ENCODE data around the gene RPS28. TPM values are rescaled to one million over a fixed set of nuclear protein-coding genes. Genes with fewer than 3 reads are reported as not detected.
"Not testable (repeated sequence)": the region's sequence is repeated elsewhere in the genome, so short reads cannot be mapped to it uniquely, and the experiment has no call there.

The RPS28 gene
- total RNA-seq (ENCODE audit: insufficient read depth, low replicate concordance) = 424 TPM

DNA sequence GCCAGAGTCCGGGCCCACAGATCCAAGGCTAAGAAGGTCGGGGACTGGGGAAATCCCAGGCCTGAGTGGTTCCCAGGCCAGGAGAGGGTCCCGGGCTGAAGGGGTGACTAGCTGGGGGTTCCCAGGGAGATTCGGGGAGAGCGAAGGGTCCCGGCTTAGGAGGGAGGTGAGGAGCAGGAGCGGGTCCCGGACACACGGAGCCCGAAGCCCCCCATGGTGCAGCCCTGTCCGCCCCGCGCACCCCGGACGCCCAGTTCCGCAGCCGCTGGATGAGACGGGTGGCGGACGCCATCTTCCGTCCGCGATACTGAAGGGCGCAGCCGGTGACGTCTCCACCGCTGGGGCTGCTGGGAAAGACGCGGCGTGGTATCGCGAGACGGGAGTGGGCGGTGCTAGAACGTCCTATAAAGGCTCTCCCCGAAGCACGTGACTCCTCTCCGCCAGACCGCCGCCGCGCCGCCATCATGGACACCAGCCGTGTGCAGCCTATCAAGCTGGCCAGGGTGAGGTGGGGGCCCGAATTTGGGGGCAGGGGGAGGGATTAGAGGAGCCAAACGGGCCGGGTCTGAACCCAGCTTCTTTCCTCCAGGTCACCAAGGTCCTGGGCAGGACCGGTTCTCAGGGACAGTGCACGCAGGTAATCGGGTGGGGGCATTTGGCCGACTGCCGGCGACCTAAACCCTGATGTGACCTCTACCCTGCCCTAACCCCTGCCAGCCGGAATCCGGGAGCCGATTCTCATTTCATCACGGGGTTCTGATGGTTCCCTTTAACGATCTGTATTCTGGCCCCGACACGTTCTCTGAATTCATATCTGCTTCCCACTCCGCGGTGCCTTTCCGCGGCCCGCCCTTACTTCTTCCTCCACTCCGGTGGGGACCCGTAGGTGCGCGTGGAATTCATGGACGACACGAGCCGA, at the start of gene RPS28, which contains the start of gene NDUFA7:
Gene RPS28, plus strand, starts transcription at position 430 of the 919 bp plus-strand sequence. Its CDS starts 35 bp downstream, at position 465.
Gene NDUFA7, minus strand, starts transcription at position 309 of the 919 bp plus-strand sequence. Its CDS starts 17 bp downstream, at position 292.
- DNase-seq (ENCODE audit: low spot score) = peak; percentile 97

DNA sequence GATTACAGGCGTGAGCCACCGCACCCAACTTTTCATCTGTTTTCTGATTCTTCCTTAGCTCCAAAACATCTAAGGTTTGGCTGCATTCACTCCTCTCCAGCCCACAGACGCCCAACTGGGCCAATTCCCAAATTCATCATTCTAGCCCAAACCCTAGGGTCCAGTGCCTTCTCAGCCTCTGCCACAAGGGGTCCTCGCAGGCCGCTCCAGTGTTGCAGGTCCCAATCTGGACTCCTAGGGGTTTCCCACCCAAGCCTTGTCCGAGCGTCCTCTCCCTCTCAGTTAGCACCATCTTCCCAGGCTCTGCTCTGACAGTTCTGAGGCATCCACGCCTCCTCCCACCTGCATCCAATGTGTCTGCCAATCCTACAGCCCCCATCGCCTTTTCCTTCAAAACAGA, 44.8 kb upstream of the RPS28 start:
- DNase-seq (ENCODE audit: low spot score) = not testable (repeated sequence)

DNA sequence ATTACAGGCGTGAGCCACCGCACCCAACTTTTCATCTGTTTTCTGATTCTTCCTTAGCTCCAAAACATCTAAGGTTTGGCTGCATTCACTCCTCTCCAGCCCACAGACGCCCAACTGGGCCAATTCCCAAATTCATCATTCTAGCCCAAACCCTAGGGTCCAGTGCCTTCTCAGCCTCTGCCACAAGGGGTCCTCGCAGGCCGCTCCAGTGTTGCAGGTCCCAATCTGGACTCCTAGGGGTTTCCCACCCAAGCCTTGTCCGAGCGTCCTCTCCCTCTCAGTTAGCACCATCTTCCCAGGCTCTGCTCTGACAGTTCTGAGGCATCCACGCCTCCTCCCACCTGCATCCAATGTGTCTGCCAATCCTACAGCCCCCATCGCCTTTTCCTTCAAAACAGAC, 30.0 kb upstream of the RPS28 start:
- DNase-seq (ENCODE audit: low spot score) = not testable (repeated sequence)

DNA sequence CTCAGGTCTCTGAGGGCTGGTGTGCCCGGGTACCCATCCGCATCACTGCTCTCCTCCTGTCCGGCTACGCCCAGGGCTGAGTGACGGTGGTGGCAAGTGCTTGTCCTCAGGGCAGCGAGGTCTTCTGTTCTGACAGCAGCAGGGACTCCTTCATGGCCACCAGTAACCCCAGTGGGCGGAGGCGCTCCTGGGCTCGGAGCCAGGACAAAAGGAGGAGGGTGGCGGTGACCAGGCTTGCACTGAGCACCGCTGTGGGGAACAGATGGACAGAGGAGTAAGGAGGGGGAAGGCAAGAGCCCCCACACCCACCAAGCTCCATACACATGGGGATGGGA, 19.0 kb upstream of the RPS28 start:
- no peak for DNase-seq (ENCODE audit: low spot score)

- no peak for DNase-seq (ENCODE audit: low spot score)
Measured at GRCh38 chr19:8302734-8303133, 18.6 kb upstream of the RPS28 start.

DNA sequence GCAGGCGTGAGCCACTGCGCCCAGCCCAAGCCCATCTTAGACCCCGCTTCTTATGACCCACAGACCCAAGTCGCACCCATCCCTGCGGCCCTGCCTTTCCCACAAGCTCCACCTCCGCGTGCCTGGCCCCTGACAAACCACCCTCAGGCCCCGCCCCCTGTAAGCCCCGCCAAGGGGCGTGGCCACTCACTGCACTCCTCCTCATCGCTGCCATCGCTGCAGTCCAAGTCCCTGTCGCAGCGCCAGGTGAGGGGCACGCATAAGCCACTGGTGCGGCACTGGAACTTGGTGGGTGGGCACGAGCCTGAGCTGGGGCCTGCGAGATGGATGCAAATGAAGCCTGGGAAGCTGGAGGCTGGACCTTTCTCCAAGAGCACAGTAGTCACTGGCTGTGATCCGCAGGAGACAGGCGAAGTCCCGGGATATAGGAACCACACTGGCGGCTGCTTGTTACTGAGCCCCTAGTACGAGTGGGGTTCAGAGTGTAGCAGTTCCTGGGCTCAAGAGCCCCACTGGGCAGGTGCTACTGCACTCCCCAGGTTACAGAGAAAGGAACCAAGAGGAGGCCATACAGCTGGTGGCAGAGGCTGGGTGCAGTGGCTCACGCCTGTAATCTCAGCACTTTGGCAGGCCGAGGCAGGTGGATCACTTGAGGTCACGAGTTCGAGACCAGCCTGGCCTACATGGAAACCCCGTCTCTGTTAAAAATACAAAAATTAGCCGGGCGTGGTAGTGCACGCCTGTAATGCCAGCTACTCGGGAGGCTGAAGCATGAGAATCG, 16.3 kb upstream of the RPS28 start:
- DNase-seq (ENCODE audit: low spot score) = no peak

DNA sequence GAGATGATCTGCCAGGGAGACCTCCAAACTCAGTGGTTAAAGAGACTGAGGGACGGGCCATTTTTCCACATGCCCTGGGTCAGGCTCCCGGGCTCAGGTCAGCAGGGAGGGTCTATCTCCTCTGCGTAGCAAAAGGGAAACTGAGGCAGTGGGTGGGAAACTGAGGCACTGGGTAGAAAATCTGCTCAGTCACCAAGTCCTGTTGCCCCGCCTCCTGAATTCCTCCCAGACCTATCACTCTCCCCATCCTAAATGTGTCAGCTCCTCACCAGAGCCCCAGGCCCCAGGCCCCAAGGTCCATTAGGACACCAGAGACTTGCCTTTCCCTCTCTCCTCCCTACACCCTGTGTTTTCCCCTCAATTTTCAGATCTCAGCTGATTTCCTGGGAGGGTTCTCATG, 15.5 kb upstream of the RPS28 start:
- no peak for DNase-seq (ENCODE audit: low spot score)

- no peak for DNase-seq (ENCODE audit: low spot score)
Measured at GRCh38 chr19:8306235-8307054, 14.9 kb upstream of the RPS28 start.

DNA sequence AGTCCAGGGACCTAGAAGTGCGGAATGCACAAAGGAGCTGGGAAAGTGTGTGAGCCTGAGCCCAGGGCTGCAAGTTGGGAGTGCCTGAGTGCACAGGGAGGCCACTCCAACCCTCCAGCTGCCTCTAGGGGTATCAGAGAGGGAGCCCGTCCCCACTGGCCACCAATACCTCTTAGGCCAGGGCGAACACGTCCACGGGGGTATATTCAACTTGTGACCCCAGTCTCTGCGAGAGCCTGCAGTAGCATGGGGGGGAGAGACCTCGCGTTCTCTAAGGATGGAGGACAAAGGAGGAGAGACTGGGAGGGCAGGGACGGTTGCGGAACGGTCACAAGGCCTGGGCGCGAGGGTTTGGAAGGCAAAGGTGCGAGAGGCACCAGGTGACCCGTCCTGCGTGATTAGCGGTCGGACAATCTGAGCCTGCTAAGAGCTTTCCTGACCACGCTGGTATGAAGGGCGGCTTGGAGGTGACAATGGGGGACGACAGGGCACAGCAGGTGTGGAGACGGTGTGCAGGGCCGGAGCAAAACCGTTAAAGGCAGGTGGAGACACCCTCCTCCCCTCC, 13.8 kb upstream of the RPS28 start:
- no peak for DNase-seq (ENCODE audit: low spot score)

GRCh38 chr19:8307965-8308866, 13.1 kb upstream of the RPS28 start, which contains the start of gene CD320:
Gene CD320 (minus strand): TSS chr19:8308358. CDS start chr19:8308290, 68 bp downstream.
- peak; percentile 93 for DNase-seq (ENCODE audit: low spot score)

DNA sequence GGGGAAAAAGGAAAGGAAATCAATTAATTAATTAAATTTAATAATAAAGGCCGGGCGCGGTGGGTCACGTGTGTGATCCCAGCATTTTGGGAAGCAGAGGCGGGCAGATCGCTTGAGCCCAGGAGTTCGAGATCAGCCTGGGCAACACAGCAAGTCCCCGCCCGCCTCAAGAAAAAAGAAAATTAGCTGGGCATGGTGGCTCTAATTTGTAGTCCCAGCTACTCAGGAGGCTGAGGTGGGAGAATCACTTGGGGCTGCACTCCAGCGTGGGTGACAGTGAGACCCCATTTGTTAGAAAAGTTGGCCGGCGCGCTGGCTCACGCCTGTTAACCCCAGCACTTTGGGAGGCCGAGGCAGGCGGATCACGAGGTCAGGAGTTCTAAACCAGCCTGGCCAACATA, 12.4 kb upstream of the RPS28 start:
- no peak for DNase-seq (ENCODE audit: low spot score)

DNA sequence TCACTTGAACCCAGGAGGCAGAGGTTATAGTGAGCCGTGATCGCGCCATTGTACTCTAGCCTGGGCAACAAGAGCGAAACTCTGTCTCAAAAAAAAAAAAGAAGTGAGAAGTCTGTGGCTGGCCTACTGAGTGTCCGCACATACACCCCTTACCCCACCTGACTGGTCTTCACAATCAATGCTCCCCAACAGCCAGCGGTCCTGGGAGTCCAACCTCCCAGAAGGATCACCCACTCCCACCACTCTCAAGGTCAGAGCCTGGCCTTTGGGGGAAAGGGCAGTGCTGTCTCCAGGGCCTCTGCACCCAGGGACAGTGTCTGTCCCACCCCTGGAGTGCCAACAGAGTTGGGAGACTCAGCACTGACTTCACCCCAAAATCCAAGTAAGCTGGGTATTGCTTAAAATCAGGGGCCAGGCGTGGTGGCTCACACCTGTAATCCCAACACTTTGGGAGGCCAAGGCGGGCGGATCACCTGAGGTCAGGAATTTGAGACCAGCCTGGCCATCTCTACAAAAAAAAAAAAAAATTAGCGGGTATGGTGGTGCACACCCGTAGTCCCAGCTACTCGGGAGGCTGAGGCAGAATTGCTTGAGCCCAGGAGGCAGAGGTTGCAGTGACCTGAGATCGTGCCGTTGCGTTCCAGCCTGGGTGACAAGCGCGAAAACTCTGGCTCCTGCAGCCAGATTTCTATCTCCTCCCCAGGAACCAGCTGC, 10.8 kb upstream of the RPS28 start:
- DNase-seq (ENCODE audit: low spot score) = no peak

DNA sequence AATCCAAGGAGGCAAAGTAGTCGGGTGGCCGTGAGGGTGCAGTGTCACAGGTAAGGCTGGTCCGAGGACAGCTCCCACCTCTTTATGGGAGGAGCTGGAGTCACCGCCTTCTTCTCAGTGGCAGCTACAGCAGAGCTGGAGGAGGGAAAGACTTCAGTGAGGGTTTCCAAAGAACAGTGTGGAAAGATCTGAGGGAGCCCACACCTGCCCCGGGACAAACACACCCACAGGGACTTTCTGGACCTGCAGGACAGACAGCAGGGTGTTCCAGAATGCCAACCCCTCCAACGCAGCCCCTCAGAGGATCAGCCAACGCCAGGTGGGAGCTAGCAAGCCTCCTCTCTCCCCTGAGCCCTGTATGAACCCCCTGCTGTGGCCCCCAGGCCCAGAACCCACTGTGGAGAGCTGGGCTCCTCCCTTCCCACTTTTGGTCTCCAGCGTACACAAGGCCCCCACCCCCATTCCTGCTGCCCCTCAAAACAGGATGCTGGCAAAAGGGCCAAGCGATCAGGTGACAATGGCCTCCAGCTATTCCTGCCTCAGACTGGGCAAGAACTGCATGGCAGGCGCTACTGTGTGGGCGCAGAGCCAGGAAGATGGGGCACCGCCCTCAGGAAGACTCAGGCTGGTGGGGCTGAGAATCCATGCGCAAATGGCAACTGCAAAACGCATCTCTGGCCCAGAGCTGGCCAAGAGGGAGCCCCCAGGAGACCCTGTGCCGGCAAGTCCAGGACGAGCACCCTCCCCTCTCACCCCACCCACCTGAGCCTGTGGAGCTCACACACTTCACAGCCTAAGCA, 9.6 kb upstream of the RPS28 start:
- DNase-seq (ENCODE audit: low spot score) = no peak

DNA sequence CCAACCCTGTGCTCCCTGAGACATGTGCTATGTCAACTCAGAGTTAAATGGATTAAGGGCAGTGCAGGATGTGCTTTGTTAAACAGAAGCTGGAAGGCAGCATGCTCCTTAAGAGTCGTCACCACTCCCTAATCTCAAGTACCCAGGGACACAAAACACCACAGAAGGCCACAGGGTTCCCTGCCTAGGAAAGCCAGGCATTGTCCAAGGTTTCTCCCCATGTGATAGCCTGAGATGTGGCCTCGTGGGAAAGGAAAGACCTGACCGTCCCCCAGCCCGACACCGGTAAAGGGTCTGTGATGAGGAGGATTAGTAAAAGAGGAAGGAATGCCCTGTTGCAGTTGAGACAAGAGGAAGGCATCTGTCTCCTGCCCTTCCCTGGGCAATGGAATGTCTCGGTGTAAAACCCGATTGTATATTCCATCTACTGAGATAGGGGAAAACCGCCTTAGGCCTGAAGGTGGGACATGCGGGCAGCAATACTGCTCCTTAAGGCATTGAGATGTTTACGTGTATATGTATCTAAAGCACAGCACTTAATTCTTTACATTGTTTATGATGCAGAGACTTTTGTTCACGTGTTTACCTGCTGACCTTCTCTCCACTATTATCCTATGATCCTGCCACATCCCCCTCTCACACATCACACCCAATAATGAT, 6.2 kb upstream of the RPS28 start:
- not testable (repeated sequence) for DNase-seq (ENCODE audit: low spot score)

DNA sequence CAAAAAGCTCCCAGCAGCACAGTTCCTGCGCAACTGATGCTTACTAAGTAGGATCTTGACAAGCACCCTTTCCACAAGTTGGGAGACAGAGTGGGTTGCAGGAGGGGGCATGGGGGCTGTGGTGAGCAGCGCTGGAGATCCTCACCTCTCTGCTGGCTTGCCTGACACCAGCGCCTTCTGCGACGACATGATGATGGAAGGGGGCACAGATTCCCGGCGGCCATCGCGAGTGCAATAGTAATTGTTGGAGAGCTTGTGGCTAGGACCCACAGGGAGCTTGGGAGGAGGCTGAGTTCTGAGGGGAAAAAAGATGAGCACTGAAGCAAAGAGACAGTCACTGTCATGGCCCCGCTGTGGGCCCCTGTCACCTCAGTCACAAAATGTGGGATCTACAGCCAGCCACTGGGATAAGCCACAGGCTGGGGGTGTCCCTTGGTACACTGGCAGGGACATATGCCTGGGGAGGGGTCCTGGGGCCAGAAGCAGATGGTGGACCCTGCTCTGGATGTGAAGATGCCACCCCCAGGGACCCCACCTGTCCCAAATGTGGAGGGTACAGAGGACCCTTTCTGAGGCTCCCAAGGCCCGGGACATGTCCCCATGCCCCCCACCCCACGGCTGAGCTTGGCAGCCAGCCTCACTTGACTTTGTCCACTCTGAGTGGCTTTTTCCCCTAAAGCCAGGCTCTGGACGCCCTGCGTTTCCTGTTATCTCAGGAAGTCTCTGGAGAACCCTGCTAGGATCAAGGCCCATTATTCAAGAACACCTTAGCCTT, 4.8 kb upstream of the RPS28 start:
- no peak for DNase-seq (ENCODE audit: low spot score)

- not testable (repeated sequence) for DNase-seq (ENCODE audit: low spot score)
Measured at GRCh38 chr19:8318835-8319234, 2.5 kb upstream of the RPS28 start.

DNA sequence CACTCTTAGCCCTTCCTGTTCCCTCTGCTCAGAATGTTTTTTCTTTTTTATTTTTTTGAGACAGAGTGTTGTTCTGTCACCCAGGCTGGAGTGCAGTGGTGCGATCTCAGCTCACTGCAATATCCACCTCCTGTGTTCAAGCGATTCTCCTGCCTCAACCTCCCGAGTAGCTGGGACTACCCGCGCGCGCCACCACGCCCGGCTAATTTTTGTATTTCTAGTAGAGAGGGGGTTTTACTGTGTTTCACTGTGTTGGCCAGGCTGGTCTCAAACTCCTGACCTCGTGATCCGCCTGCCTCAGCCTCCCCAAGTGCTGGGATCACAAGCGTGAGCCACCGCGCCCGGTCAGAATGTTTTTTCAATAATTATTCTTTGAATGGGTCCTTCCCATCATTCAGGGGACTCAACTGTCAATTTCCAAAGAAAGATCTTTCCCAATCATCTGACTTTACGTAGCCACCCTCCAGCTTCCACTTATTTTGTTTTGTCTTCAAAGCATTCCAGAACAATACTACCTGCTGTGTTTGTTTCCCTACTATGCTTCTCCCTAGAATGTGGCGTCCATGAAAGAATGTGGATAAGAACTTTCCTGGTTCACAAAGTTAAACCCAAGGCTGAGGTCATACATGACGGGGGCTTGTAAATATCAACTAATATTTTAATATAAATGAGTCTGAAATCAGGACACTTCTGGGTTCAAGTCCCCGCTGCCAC, 1.3 kb upstream of the RPS28 start:
- DNase-seq (ENCODE audit: low spot score) = no peak
